Activated CD8-positive, alpha-beta memory T cell treated with anti-CD3 and anti-CD28 coated beads, Interleukin-2, amount 50 U/mL, for 4 hours (primary cell): ENCODE results near the gene ALDH1L2.
"Not testable (repeated sequence)": the region's sequence is repeated elsewhere in the genome, so short reads cannot be mapped to it uniquely, and the experiment has no call there.

ENCODE experiments used
- DNase-seq: peaks from one replicate; pipeline ENCODE4 v3.0.0-alpha.2; 2020

The ALDH1L2 gene

DNA sequence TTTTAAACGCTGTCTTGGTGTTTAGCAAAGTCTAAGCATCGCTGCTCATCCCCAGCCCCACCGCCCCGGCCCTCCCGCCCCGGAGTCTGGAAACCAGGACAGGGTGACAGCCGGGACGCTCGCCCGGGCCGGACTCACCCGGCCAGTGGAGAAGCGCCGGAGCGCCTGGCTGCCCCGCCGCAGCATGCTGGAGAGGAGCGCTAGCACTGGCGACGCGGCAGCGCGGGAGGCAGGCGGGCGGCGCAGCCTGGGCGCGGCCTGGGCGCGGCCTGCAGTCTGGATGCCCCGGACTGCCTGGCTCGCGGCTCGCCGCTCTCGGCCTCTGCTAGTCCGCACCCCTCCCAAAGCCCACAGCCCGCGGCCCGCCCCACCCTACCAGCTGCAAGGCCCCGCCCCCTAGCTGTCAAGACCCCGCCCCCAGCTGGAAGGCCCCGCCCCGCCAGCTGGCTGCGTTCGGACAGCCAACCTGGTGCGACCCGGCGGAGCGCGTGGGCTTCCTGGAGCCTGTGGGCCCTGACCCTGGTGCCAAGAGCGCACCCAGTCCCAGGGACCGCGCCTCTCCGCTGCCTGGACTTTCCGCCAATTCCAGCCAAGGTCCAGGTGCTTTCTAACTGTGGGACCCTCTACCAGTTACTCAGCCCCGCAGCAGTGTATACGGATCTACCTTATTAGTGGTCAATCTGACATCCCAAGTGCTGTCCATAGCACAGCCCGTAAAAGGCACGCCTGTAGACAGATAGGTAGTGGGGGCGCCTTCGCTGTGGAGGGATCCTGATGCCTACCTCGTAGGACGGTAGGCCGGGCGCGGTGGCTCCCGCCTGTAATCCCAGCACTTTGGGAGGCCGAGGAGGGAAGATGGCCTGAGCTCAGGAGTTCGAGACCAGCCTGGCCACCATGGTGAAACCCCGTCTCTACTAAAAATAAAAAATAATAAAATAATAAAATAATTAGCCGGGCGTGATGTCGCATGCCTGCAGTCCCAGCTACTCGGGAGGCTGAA is at the start of gene ALDH1L2:
Gene ALDH1L2 (minus strand): TSS at position 208 of the 1,000 bp plus-strand sequence. CDS start 22 bp downstream, at position 186.
- DNase-seq, result peak; percentile 31

DNA sequence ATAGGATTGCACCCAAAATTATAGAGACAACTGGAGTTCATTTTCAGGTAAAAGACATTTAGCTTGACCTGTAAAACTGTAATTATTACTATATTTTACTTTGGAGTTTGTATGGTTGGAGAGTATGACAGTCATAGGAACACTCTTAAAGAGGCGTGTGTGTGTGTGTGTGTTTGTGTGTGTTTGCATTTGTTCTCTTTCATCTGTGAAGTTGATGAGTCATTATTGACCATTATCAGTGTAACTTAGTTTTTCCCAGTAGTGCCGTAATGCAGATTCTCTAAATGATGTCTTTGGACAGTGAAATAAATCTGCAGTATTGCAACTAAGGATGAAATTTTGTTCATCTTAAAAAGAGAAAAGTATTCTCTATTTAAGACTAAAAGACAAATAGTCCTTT is 36.3 kb upstream of the ALDH1L2 start:
- DNase-seq, result no peak

DNA sequence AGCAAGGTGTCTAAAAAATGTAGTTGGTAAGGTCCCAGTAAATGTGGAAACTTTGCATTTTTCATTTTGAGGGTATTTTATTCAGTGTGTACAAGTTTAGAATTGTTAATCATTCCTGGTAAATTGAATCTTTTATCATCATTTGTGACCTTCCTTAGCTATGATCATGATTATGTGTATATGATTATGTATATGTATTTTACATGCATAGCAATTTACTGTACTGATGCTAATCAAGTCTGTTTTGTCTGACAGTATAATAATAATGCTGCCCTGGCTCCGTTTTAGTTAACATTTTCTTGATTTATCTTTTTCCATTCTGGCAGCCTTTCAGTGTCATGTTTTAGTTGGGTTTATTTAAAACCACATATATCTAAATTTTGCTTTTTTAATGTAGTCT is 32.7 kb upstream of the ALDH1L2 start:
- no peak for DNase-seq

DNA sequence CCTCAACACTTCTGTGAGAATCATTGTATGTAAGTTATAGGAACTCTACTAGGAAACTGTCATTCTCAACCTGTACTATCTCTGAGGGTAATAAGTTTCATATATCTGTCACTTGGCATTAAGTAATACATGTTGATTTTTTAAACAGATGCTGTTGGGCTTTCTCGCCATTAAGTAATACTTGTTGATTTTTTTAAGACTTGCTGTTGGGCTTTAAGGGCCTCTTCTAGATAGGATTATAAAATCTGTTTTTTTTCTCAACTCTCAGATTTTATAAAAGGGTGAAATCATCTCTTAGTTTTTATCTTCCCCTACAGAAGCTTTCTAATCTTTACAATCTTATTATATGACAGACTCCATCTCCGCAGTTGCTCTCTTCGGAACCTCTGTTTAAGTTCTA is 28.8 kb upstream of the ALDH1L2 start:
- no peak for DNase-seq

- no peak for DNase-seq
Observed at GRCh38 chr12:105110851-105111250, 26.6 kb upstream of the ALDH1L2 start.

DNA sequence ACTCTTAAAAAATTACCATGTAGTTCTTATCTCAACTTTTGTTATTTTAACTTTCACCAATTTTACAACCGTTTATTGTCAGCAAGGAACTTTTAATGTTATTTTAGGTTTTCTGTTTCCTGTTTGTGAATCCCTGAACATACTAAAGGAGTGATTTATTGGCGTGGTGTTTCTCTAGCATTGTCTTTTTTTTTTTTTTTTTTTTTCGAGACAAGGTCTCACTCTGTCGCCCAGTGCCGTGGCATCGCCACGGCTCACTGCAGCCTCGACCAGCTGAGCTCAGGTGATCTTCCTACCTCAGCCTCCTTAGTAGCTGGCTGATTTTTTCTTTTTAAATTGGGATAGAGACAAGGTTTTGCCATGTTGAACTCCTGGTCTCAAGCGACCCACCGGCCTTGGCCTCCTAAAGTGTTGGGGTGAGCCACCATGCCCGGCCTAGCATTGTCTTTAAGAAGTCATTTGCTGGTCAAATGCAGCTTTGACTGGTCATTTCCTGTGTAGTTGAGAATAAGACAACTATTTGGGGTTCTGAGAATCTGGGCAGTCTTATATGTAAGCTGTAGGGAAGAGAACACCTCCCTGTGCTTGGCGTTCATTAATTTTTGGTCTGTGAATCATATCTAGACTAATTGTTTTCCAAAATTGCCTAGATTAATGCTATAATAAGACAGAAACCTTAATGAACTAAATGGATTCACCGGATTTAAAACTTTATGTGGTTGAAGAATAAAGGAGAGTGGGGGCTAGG is 25.4 kb upstream of the ALDH1L2 start:
- no peak for DNase-seq

DNA sequence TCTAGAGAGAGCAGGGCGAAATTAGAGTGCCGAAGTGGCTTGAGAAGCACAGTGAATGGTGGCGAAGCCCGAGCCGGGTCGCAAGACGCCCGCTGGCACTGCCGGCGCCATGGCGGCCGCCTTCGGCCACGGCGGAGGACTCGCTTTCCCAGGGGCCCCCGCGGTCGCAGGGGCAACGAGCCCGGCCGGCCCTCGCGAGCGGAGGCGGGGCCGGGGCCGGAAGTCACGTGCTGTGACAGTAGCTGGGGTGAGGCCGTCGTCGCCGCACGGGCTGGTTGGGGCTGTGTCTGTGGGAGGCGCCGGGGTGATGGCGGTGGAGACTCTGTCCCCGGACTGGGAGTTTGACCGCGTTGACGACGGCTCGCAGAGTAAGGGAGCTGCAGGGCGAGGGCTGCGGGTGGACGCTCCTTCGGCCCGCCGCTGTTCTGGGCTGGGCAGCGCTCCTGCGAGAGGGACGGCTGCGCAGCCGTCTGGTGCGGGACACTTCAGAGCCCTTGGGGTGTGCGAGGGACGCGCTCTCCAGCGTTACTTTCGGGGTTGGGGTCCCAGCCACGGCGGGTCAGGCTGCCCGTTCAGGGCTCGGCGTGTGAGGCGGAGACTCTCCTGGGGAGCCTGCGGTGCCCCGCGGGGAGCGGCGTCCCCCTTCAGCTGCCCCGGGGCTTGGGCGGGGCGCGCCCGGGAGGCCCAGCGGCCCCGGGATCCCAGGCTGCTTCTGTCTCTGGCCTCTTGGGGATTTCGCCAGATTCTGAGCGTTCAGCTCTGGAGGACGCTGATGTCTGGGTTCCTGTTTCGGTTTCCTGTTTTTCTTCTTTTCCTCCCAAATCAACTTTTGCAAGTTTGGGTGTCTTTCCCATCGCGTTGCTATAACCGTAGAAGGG is 23.5 kb upstream of the ALDH1L2 start, which contains the start of gene WASHC4:
Gene WASHC4 (plus strand): TSS at position 238 of the 878 bp plus-strand sequence. CDS start 70 bp downstream, at position 308.
- peak; percentile 92 for DNase-seq

- DNase-seq, result no peak
Observed at GRCh38 chr12:105107171-105107493, 22.9 kb upstream of the ALDH1L2 start.

GRCh38 chr12:105106621-105107020 is 22.4 kb upstream of the ALDH1L2 start:
- DNase-seq, result no peak

DNA sequence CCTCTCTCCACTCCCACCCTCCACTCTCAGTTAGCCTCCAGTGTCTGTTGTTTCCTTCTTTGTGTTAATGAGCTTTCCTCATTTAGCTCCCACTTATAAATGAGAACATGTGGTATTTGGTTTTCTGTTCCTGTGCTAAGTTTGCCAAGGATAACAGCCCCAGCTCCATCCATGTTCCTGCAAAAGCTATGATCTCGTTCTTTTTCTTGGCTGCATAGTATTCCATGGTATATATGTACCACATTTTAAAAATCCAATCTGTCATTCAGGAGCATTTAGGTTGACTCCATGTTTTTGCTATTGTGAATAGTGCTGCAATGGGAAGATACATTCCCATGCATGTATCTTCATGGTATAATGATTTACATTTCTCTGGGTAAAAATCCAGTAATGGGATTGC is 20.5 kb upstream of the ALDH1L2 start:
- no peak for DNase-seq

DNA sequence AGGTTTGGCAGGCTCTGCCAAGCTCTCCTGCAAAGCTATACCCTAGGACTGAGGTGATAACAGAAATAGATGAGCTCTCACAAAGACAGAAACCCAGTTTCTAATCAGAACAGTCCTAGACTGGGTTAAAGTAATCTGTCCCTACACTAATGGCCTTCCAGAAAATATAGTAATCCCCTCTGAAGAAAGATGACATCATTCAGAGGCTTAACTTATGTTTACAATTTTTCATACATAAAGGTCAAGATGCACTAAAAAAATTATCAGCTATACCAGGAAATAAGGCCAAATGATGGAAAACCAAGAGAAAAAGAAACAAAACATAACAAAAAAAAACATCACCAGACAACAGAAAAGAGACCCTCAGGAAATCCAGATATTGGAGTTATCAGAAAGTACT is 18.4 kb upstream of the ALDH1L2 start:
- DNase-seq, result no peak

DNA sequence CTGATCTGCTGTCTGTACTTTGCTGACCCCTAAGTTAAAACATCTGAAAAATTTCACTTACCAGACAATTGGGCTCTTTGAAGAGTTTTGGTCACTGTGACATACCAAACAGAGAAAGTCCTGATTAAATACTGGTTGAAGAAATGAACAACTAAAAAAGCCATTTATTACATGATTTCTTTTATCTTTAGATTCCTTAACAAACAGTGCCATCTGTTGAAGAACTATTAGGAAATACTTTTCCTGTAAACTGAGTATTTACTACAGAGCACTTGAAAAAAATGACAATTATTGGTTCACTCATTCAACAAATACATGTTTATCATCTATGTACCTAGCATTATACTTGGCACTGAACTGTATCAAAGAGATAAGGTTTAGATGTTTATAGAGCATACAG is 16.7 kb upstream of the ALDH1L2 start:
- no peak for DNase-seq

- no peak for DNase-seq
Observed at GRCh38 chr12:105100207-105100985, 16.1 kb upstream of the ALDH1L2 start.

- DNase-seq, result no peak
Observed at GRCh38 chr12:105099356-105099755, 15.1 kb upstream of the ALDH1L2 start.

DNA sequence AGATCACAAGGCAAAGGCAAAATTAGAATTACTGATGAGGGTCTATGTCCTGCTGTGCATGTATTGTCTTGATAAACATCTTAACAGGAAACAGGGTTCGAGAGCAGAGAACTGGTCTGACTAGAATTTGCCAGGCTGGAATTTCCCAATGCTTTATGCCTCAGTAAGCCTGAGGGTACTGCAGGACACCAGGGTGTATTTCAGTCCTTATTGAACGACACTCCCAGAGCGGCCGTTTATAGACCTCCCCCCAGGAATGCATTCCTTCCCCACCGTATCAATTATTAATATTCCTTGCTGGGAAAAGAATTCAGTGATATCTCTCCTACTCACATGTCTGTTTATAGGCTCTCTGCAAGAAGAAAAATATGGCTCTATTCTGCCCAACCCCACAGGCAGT is 11.1 kb upstream of the ALDH1L2 start:
- DNase-seq, result not testable (repeated sequence)

- no peak for DNase-seq
Observed at GRCh38 chr12:105092336-105092735, 8.1 kb upstream of the ALDH1L2 start.

- DNase-seq, result no peak
Observed at GRCh38 chr12:105091476-105092206, 7.4 kb upstream of the ALDH1L2 start.

GRCh38 chr12:105090361-105090760 is 6.1 kb upstream of the ALDH1L2 start:
- no peak for DNase-seq

- no peak for DNase-seq
Observed at GRCh38 chr12:105089817-105090216, 5.6 kb upstream of the ALDH1L2 start.

DNA sequence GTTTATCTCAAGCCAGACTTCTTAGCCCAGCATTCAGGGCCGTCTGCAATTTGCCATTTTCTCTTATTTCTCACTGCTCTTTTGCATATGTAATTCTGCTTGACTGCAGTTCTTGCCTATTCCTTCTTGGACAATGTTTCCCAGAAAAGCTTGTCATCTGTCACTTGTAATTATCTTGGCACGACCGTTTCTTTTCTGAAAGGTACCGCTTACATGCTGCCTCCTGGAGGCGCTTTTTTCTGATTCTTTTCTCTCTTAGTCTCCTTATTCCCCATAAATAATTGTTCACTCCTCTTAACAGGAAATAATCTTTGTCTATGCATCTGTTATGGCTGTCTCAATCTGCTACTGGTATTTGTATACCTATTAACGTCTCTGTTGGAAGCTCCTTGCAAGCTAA is 1.2 kb upstream of the ALDH1L2 start:
- DNase-seq, result no peak

- DNase-seq, result no peak
Observed at GRCh38 chr12:105083551-105084105, 630 bp downstream of the ALDH1L2 start.
